Measurements from ENCODE around the gene MRPL34.

DNA sequence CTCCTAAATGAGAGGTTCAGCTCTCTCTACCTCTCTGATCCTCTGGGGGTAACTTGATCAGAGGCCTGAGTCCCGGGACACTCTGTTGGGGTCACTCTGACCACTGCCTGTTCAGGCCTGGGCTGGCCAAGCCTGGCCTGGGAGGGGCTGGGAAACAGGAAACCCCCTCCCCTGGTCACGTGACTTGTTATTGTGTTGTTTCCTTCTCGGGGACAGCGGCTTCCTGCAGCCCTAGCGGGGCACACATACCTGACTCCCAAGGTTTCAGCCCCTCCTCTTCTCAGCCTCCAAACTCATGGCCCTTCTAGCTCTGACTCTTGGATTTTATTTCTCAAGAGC, 41.1 kb upstream of the MRPL34 start, which contains the start of gene USHBP1:
- TF ChIP-seq, protein P1, sequence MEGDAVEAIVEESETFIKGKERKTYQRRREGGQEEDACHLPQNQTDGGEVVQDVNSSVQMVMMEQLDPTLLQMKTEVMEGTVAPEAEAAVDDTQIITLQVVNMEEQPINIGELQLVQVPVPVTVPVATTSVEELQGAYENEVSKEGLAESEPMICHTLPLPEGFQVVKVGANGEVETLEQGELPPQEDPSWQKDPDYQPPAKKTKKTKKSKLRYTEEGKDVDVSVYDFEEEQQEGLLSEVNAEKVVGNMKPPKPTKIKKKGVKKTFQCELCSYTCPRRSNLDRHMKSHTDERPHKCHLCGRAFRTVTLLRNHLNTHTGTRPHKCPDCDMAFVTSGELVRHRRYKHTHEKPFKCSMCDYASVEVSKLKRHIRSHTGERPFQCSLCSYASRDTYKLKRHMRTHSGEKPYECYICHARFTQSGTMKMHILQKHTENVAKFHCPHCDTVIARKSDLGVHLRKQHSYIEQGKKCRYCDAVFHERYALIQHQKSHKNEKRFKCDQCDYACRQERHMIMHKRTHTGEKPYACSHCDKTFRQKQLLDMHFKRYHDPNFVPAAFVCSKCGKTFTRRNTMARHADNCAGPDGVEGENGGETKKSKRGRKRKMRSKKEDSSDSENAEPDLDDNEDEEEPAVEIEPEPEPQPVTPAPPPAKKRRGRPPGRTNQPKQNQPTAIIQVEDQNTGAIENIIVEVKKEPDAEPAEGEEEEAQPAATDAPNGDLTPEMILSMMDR (IDR thresholded peaks at IDR 0.05; ENCODE audit: insufficient read depth, low read depth, low read length), result no peak
- TF ChIP-seq EZH2 (IDR thresholded peaks at IDR 0.05; ENCODE audit: insufficient read depth, low read length), result no peak
